Suprapubic skin (tissue), 4 donors: ENCODE data around the gene ZNF805. TPM values are rescaled to one million over a fixed set of nuclear protein-coding genes. Genes with fewer than 3 reads are reported as not detected.
"Not testable (repeated sequence)": the region's sequence is repeated elsewhere in the genome, so short reads cannot be mapped to it uniquely, and the experiment has no call there.

Experiments used
- DNase-seq, 2 donors: peaks; one replicate each; pipeline ENCODE4 v3.0.0-alpha.2; 2019; ENCODE audit warnings: low spot score in 2 of 2
- H3K27ac ChIP-seq: fragments of 200-600 bp; sonication (generic); one replicate; pipeline ENCODE4 v1.5.1; 2019
- H3K27me3 ChIP-seq: fragments of 200-600 bp; sonication (generic); one replicate; pipeline ENCODE4 v1.5.1; 2019
- H3K36me3 ChIP-seq: fragments of 200-600 bp; sonication (generic); one replicate; pipeline ENCODE4 v1.5.1; 2019
- H3K4me1 ChIP-seq: fragments of 200-600 bp; sonication (generic); one replicate; pipeline ENCODE4 v1.5.1; 2019
- H3K4me3 ChIP-seq: fragments of 200-600 bp; sonication (generic); one replicate; pipeline ENCODE4 v1.5.1; 2019; ENCODE audit warnings: mild to moderate bottlenecking
- H3K9me3 ChIP-seq: fragments of 200-600 bp; sonication (generic); one replicate; pipeline ENCODE4 v1.5.1; 2019
- EP300 ChIP-seq: sonication (generic); formaldehyde crosslinking; IDR thresholded peaks from one replicate; pipeline ENCODE4 v1.6.1; 2017; ENCODE audit warnings: antibody characterized with exemption
- POLR2A ChIP-seq, 2 donors: fragments of 450-650 bp; IDR thresholded peaks; one replicate each; pipeline ENCODE4 v1.6.1; 2017; ENCODE audit warnings: antibody characterized with exemption in 2 of 2, mild to moderate bottlenecking in 2 of 2, moderate library complexity in 2 of 2
- POLR2AphosphoS5 ChIP-seq, 3 donors: sonication (generic); formaldehyde crosslinking; IDR thresholded peaks; one replicate each; pipeline ENCODE4 v1.6.1; 2017; ENCODE audit warnings: antibody characterized with exemption in 3 of 3
- WGBS: methylation state at CpG from one replicate; pipeline ENCODE4 v1.1.5; 2018; 5-methylcytosine and 5-hydroxymethylcytosine counted together
- total RNA-seq, 4 donors: library from RNA; depleted of rRNA; stranded (reverse); fragments of >200 nt; gene quantifications; one replicate each; pipeline ENCODE4 v1.1.0, GENCODE V29; 2016
- TF ChIP-seq, protein P1 (sequence below), 2 donors: fragments of 200-600 bp in 1 of 2; fragments of 450-650 bp in 1 of 2; sonication (generic) in 1 of 2; IDR thresholded peaks; one replicate each; pipeline ENCODE4 v1.5.1; 2016 to 2019; ENCODE audit warnings: antibody characterized with exemption in 2 of 2, mild to moderate bottlenecking in 1 of 2, moderate library complexity in 1 of 2

The ZNF805 gene
- total RNA-seq, 4 donors from 2014 or later, result 18.0 to 24.6 (median 18.9) TPM

DNA sequence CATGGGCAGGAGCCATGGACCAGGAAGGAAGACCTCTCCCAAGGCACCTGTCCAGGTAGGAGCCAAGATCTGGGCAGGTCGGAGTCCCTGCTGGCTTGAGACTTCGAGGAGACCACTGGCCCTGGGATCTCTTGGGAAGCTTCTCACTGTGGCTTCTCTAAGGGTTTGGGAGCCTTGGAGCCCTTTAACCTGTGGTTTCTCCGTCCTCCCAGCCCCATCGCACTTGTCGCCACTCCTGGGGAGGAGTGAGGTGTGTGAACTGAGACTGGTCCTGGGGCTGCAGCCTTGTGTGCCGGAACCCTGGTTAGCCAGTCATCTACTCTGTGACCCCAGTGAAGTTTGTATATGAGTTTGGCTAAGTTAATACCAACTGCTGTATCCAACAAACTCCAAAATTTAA, 8.2 kb downstream of the ZNF805 start:
- no peak for TF ChIP-seq POLR2A (IDR thresholded peaks at IDR 0.05)
- no peak for TF ChIP-seq POLR2AphosphoS5 (IDR thresholded peaks at IDR 0.05)
- no peak for TF ChIP-seq EP300
- TF ChIP-seq, protein P1, sequence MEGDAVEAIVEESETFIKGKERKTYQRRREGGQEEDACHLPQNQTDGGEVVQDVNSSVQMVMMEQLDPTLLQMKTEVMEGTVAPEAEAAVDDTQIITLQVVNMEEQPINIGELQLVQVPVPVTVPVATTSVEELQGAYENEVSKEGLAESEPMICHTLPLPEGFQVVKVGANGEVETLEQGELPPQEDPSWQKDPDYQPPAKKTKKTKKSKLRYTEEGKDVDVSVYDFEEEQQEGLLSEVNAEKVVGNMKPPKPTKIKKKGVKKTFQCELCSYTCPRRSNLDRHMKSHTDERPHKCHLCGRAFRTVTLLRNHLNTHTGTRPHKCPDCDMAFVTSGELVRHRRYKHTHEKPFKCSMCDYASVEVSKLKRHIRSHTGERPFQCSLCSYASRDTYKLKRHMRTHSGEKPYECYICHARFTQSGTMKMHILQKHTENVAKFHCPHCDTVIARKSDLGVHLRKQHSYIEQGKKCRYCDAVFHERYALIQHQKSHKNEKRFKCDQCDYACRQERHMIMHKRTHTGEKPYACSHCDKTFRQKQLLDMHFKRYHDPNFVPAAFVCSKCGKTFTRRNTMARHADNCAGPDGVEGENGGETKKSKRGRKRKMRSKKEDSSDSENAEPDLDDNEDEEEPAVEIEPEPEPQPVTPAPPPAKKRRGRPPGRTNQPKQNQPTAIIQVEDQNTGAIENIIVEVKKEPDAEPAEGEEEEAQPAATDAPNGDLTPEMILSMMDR (IDR thresholded peaks at IDR 0.05), result no peak
- Histone ChIP-seq H3K4me1 (no peaks in the 10 kb centered on the region), H3K4me3 (no peak overlapping the region), H3K27ac (no peak overlapping the region), H3K36me3 (peaks cover 86% of the 10 kb centered on the region), H3K27me3 (no peaks in the 10 kb centered on the region), H3K9me3 (no peaks in the 10 kb centered on the region)
- no peak for DNase-seq
- 78% methylated on average over 6 of the region's 6 CpGs for WGBS

DNA sequence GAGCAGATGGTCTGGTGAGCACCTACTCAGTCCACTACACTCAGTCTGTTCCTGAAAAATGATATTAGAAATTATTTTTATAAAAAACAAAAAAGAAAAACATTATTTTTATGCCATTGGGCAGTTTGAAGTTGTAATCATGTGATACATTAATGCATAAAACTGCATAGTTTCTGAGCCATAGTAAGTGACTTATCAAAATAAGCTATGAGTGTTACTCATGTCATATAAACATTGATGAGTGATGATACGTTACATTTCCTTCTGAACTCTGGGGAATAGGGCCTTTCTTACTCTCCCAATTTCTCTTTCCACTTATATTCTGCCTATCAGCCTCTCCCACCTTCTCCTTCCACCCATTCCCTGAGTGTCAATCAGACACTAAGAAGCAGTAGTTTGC, 8.9 kb downstream of the ZNF805 start:
- H3K4me1 ChIP-seq, result no peaks in the 10 kb centered on the region
- H3K9me3 ChIP-seq, result peaks cover under 1% of the 10 kb centered on the region
- H3K36me3 ChIP-seq, result peaks cover 89% of the 10 kb centered on the region
- TF ChIP-seq EP300 (no peak), POLR2AphosphoS5 (IDR thresholded peaks at IDR 0.05) (no peak), POLR2A (IDR thresholded peaks at IDR 0.05) (no peak)
- TF ChIP-seq, protein P1 (IDR thresholded peaks at IDR 0.05), result no peak
- no peak for DNase-seq
- H3K27me3 ChIP-seq, result no peaks in the 10 kb centered on the region
- 88% methylated on average over 1 of the region's 1 CpG for WGBS
- H3K4me3 ChIP-seq, result no peak overlapping the region
- H3K27ac ChIP-seq, result no peak overlapping the region

DNA sequence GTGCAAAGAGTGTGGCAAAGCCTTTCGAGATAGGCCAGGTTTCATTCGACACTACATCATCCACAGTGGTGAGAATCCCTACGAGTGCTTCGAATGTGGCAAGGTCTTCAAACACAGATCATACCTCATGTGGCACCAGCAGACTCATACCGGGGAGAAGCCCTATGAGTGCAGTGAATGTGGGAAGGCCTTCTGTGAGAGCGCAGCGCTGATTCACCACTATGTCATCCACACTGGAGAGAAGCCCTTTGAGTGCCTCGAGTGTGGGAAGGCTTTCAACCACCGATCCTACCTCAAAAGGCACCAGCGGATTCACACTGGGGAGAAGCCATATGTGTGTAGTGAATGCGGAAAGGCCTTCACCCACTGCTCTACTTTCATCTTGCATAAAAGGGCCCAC, 13.3 kb downstream of the ZNF805 start:
- peaks cover 63% of the 10 kb centered on the region for H3K36me3 ChIP-seq
- H3K4me1 ChIP-seq, H3K9me3 ChIP-seq, DNase-seq, H3K27ac ChIP-seq, H3K27me3 ChIP-seq, H3K4me3 ChIP-seq: not testable (repeated sequence)
- WGBS, result 97% methylated on average over 10 of the region's 11 CpGs

DNA sequence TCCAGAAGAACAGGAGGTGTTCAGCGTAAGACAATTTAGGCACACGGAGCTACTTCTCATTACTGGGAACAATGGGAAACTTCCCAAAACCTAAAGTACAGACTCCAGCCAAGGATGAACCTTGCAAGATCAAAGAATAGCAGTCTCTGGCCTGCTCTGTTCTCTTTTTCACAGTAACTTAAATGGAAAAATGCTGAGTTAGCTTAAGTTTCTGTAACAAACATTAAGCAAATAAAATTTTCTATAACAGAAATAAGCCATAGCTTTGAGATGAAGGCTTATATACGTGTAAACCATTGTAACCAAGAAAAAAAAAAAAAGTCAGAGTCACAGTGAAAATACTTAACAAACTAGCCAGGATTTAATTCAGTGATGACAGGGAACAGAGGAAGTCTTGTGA, 21.6 kb downstream of the ZNF805 start:
- WGBS, result 88% methylated on average over 3 of the region's 3 CpGs
- Histone ChIP-seq H3K9me3 (no peaks in the 10 kb centered on the region), H3K27ac (no peak overlapping the region), H3K4me1 (no peaks in the 10 kb centered on the region), H3K27me3 (no peaks in the 10 kb centered on the region), H3K4me3 (no peak overlapping the region), H3K36me3 (peaks cover 14% of the 10 kb centered on the region)
- DNase-seq, result no peak
- TF ChIP-seq POLR2A (IDR thresholded peaks at IDR 0.05) (no peak), POLR2AphosphoS5 (IDR thresholded peaks at IDR 0.05) (no peak), EP300 (no peak)
- TF ChIP-seq, protein P1 (IDR thresholded peaks at IDR 0.05), result no peak

DNA sequence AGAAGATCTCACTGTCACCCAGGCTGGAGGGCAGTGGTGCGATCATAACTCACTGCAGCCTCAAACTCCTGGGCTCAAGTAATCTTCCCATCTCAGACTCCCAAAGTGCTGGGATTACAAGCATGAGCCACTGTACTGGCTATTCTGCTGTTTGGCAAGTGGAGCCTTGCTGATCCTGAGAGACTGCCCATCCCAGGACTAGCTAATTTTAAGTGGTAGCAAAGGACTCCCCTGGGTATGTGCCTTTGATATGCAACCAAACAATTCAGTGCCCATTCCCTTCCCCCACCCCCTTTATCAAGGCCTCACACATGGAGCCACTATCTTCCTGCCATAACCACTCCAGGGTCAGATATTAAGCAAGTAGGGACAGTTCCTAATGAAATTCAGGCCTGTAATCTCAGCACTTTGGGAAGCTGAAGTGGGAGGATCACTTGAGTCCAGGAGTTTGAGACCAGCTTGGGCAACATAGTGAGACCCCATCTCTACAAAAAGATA, 22.9 kb downstream of the ZNF805 start:
- H3K9me3 ChIP-seq, result no peaks in the 10 kb centered on the region

More for the DNA sequence above, 22.9 kb downstream of the ZNF805 start:
- Histone ChIP-seq H3K27ac (no peak overlapping the region), H3K36me3 (peaks cover 14% of the 10 kb centered on the region), H3K4me3 (no peak overlapping the region), H3K27me3 (no peaks in the 10 kb centered on the region), H3K4me1 (no peaks in the 10 kb centered on the region)
- whole genome bisulfite sequencing, result 100% methylated on average over 1 of the region's 1 CpG
- TF ChIP-seq EP300 (no peak), POLR2AphosphoS5 (IDR thresholded peaks at IDR 0.05) (no peak), POLR2A (IDR thresholded peaks at IDR 0.05) (no peak)
- TF ChIP-seq, protein P1 (IDR thresholded peaks at IDR 0.05), result no peak
- no peak for DNase-seq
